SIG-M5 treated with dmso at 0.1 percent for 504 hours (cell line): ENCODE measurements around the gene CDC42BPA.
"Not testable (repeated sequence)": the region's sequence is repeated elsewhere in the genome, so short reads cannot be mapped to it uniquely, and the experiment has no call there.

Experiments used
- DNase-seq: peaks from one replicate; lab custom pipeline; 2025; ENCODE audit not compliant: unreplicated experiment; lab: John Stamatoyannopoulos, UW

The CDC42BPA gene

GRCh38 chr1:227336136-227336535, 17.8 kb upstream of the CDC42BPA start:
- DNase-seq = not testable (repeated sequence)

- no peak for DNase-seq
These were observed 17.1 kb upstream of the CDC42BPA start for GRCh38 chr1:227335242-227336020.

GRCh38 chr1:227333423-227333822, 15.1 kb upstream of the CDC42BPA start:
- no peak for DNase-seq

- DNase-seq = no peak
These were observed 12.2 kb upstream of the CDC42BPA start for GRCh38 chr1:227330279-227331076.

- DNase-seq = no peak
These were observed 10.2 kb upstream of the CDC42BPA start for GRCh38 chr1:227328405-227329019.

GRCh38 chr1:227325156-227325555, 6.9 kb upstream of the CDC42BPA start:
- DNase-seq = no peak

- no peak for DNase-seq
These were observed 5.6 kb upstream of the CDC42BPA start for GRCh38 chr1:227323967-227324268.

GRCh38 chr1:227323171-227323966, 5.1 kb upstream of the CDC42BPA start:
- DNase-seq = no peak

- no peak for DNase-seq
These were observed 4.1 kb upstream of the CDC42BPA start for GRCh38 chr1:227322376-227322775.

- DNase-seq = no peak
These were observed 2.7 kb upstream of the CDC42BPA start for GRCh38 chr1:227321035-227321434.

- DNase-seq = no peak
These were observed 2.2 kb upstream of the CDC42BPA start for GRCh38 chr1:227320476-227320875.

- peak; percentile 25 for DNase-seq
These were observed 738 bp upstream of the CDC42BPA start for GRCh38 chr1:227318853-227319607.

- peak; percentile 55 for DNase-seq
These were observed 723 bp downstream of the CDC42BPA start for GRCh38 chr1:227317523-227318015.

GRCh38 chr1:227317011-227317451, 1.3 kb downstream of the CDC42BPA start:
- DNase-seq = no peak

- DNase-seq = no peak
These were observed 1.8 kb downstream of the CDC42BPA start for GRCh38 chr1:227316456-227316855.

- DNase-seq = peak; percentile 63
These were observed 2.5 kb downstream of the CDC42BPA start for GRCh38 chr1:227315629-227316346.

- no peak for DNase-seq
These were observed 4.1 kb downstream of the CDC42BPA start for GRCh38 chr1:227314014-227314848.

- no peak for DNase-seq
These were observed 5.8 kb downstream of the CDC42BPA start for GRCh38 chr1:227312361-227313025.
